Stomach smooth muscle (tissue), 2 donors: ENCODE data around the gene KSR2.

Experiments used
- H3K27ac ChIP-seq: one replicate; pipeline ENCODE4 v1.7.0; 2013; ENCODE audit warnings: mild to moderate bottlenecking, low read length, inconsistent platforms
- H3K27me3 ChIP-seq, 2 donors: one replicate each; pipeline ENCODE4 v1.7.0; 2013; ENCODE audit warnings: low read length in 2 of 2; ENCODE audit not compliant: insufficient read depth in 2 of 2, control insufficient read depth in 1 of 2
- H3K36me3 ChIP-seq, 2 donors: one replicate each; pipeline ENCODE4 v1.7.0; 2013; ENCODE audit warnings: low read length in 2 of 2; ENCODE audit not compliant: control insufficient read depth in 2 of 2, insufficient read depth in 2 of 2
- H3K4me1 ChIP-seq: one replicate; pipeline ENCODE4 v1.7.0; 2013; ENCODE audit warnings: low read length; ENCODE audit not compliant: control insufficient read depth, insufficient read depth
- H3K4me3 ChIP-seq, 2 donors: one replicate each; pipeline ENCODE4 v1.7.0; 2013; ENCODE audit warnings: low read length in 2 of 2
- H3K9ac ChIP-seq, 2 donors: one replicate each; pipeline ENCODE4 v1.7.0; 2013; ENCODE audit warnings: low read length in 2 of 2, mild to moderate bottlenecking in 1 of 2
- H3K9me3 ChIP-seq, 2 donors: one replicate each; pipeline ENCODE4 v1.7.0; 2013; ENCODE audit warnings: low read length in 2 of 2; ENCODE audit not compliant: control insufficient read depth in 2 of 2
- donor health status: healthy.
- donor health status: Pancreatic carcinoma.

KSR2 gene

GRCh38 chr12:117606945-117607344, 361.8 kb downstream of the KSR2 start:
- H3K4me1 ChIP-seq = no peaks in the 10 kb centered on the region

GRCh38 chr12:117606024-117606423, 362.8 kb downstream of the KSR2 start:
- Histone ChIP-seq H3K9me3 (peaks cover 0 to 3% of the 10 kb centered on the region in 2 donors), H3K27me3 (peaks cover 0 to 2% of the 10 kb centered on the region in 2 donors), H3K4me1 (no peaks in the 10 kb centered on the region), H3K36me3 (no peaks in the 10 kb centered on the region), H3K9ac (no peak overlapping the region), H3K4me3 (no peak overlapping the region), H3K27ac (no peak overlapping the region)

More at GRCh38 chr12:117606945-117607344, 361.8 kb downstream of the KSR2 start:
- H3K27me3 ChIP-seq = peaks cover 0 to 2% of the 10 kb centered on the region in 2 donors
- H3K36me3 ChIP-seq = no peaks in the 10 kb centered on the region
- H3K9me3 ChIP-seq = peaks cover 0 to 3% of the 10 kb centered on the region in 2 donors
- H3K27ac ChIP-seq = no peak overlapping the region
- H3K4me3 ChIP-seq = no peak overlapping the region
- H3K9ac ChIP-seq = no peak overlapping the region

- no peaks in the 10 kb centered on the region for H3K36me3 ChIP-seq
- no peak overlapping the region for H3K27ac ChIP-seq
- peaks cover 0 to 3% of the 10 kb centered on the region in 2 donors for H3K9me3 ChIP-seq
- H3K9ac ChIP-seq = no peak overlapping the region
- no peaks in the 10 kb centered on the region for H3K27me3 ChIP-seq
- no peaks in the 10 kb centered on the region for H3K4me1 ChIP-seq
- H3K4me3 ChIP-seq = no peak overlapping the region
These were observed 365.3 kb downstream of the KSR2 start for GRCh38 chr12:117603316-117604113.

- no peaks in the 10 kb centered on the region for H3K9me3 ChIP-seq
- H3K4me3 ChIP-seq = no peak overlapping the region
- H3K9ac ChIP-seq = no peak overlapping the region
- no peaks in the 10 kb centered on the region for H3K4me1 ChIP-seq
- no peaks in the 10 kb centered on the region for H3K27me3 ChIP-seq
- no peaks in the 10 kb centered on the region for H3K36me3 ChIP-seq
- no peak overlapping the region for H3K27ac ChIP-seq
These were observed 368.9 kb downstream of the KSR2 start for GRCh38 chr12:117599849-117600248.

GRCh38 chr12:117596968-117597367, 371.8 kb downstream of the KSR2 start:
- H3K36me3 ChIP-seq = no peaks in the 10 kb centered on the region

GRCh38 chr12:117595751-117596150, 373.0 kb downstream of the KSR2 start:
- H3K27me3 ChIP-seq = peaks cover 0 to 5% of the 10 kb centered on the region in 2 donors
- peaks cover 0 to 5% of the 10 kb centered on the region in 2 donors for H3K9me3 ChIP-seq
- no peak overlapping the region for H3K27ac ChIP-seq
- no peak overlapping the region for H3K9ac ChIP-seq
- no peaks in the 10 kb centered on the region for H3K4me1 ChIP-seq
- no peaks in the 10 kb centered on the region for H3K36me3 ChIP-seq
- H3K4me3 ChIP-seq = no peak overlapping the region

More at GRCh38 chr12:117596968-117597367, 371.8 kb downstream of the KSR2 start:
- Histone ChIP-seq H3K27me3 (peaks cover 0 to 5% of the 10 kb centered on the region in 2 donors), H3K4me3 (no peak overlapping the region), H3K9me3 (no peaks in the 10 kb centered on the region), H3K4me1 (no peaks in the 10 kb centered on the region), H3K9ac (no peak overlapping the region), H3K27ac (no peak overlapping the region)

GRCh38 chr12:117594481-117594880, 374.3 kb downstream of the KSR2 start:
- no peak overlapping the region for H3K9ac ChIP-seq
- H3K27ac ChIP-seq = no peak overlapping the region
- H3K4me3 ChIP-seq = no peak overlapping the region
- H3K36me3 ChIP-seq = no peaks in the 10 kb centered on the region
- H3K4me1 ChIP-seq = no peaks in the 10 kb centered on the region
- H3K27me3 ChIP-seq = peaks cover 0 to 5% of the 10 kb centered on the region in 2 donors
- peaks cover 3 to 13% of the 10 kb centered on the region in 2 donors for H3K9me3 ChIP-seq

GRCh38 chr12:117593815-117594400, 374.9 kb downstream of the KSR2 start:
- Histone ChIP-seq H3K9ac (no peak overlapping the region), H3K36me3 (no peaks in the 10 kb centered on the region), H3K4me1 (no peaks in the 10 kb centered on the region), H3K9me3 (peaks cover 3 to 13% of the 10 kb centered on the region in 2 donors), H3K27ac (no peak overlapping the region), H3K27me3 (peaks cover 0 to 5% of the 10 kb centered on the region in 2 donors), H3K4me3 (no peak overlapping the region)

GRCh38 chr12:117592588-117593305, 376.0 kb downstream of the KSR2 start:
- Histone ChIP-seq H3K36me3 (no peaks in the 10 kb centered on the region), H3K9ac (no peak overlapping the region), H3K4me3 (no peak overlapping the region), H3K27ac (no peak overlapping the region), H3K27me3 (peaks cover 0 to 5% of the 10 kb centered on the region in 2 donors), H3K4me1 (no peaks in the 10 kb centered on the region), H3K9me3 (peaks cover 3 to 13% of the 10 kb centered on the region in 2 donors)

- no peaks in the 10 kb centered on the region for H3K36me3 ChIP-seq
- no peaks in the 10 kb centered on the region for H3K4me1 ChIP-seq
- no peak overlapping the region for H3K9ac ChIP-seq
- peaks cover 3 to 13% of the 10 kb centered on the region in 2 donors for H3K9me3 ChIP-seq
- no peak overlapping the region for H3K27ac ChIP-seq
- peaks cover 2 to 5% of the 10 kb centered on the region in 2 donors for H3K27me3 ChIP-seq
- no peak overlapping the region for H3K4me3 ChIP-seq
These were observed 377.8 kb downstream of the KSR2 start for GRCh38 chr12:117590999-117591398.
